K562 (cell line): ENCODE data around the gene PIK3R2. TPM values are rescaled to one million over a fixed set of nuclear protein-coding genes. Genes with fewer than 3 reads are reported as not detected.

Experiments used
- ARID2 ChIP-seq: fragments of 450-650 bp; IDR thresholded peaks from 2 replicates; pipeline ENCODE4 v1.6.1; 2017; ENCODE audit warnings: antibody characterized with exemption, mild to moderate bottlenecking
- BRF2 ChIP-seq: IDR thresholded peaks from 3 replicates; pipeline ENCODE4 v1.6.1; 2011; ENCODE audit warnings: borderline replicate concordance, mild to moderate bottlenecking; ENCODE audit not compliant: insufficient read length, insufficient read depth
- ETV1 ChIP-seq: fragments of 450-650 bp; conservative IDR thresholded peaks from 2 replicates; pipeline ENCODE4 v1.6.1; 2016; ENCODE audit warnings: missing genetic modification characterization, control low read depth, low read depth, missing compliant biosample characterization
- GATAD2B ChIP-seq: fragments of 450-650 bp; IDR thresholded peaks from 2 replicates; pipeline ENCODE4 v1.6.1; 2017; ENCODE audit warnings: mild to moderate bottlenecking, borderline replicate concordance
- RB1 ChIP-seq: fragments of 450-650 bp; IDR thresholded peaks from 2 replicates; pipeline ENCODE4 v1.6.1; 2017; ENCODE audit warnings: low read depth, mild to moderate bottlenecking
- TRIM28 ChIP-seq: fragments of 450-650 bp; IDR thresholded peaks from 2 replicates; pipeline ENCODE4 v1.6.1; 2017
- ZBTB33 ChIP-seq: sonication (generic); formaldehyde crosslinking; IDR thresholded peaks from 2 replicates; pipeline ENCODE4 v1.8.1; 2023; ENCODE audit warnings: mild to moderate bottlenecking, missing genetic modification reagents
- ZNF253 ChIP-seq: fragments of 250-450 bp; sonication (Bioruptor Pico); conservative IDR thresholded peaks from 2 replicates; pipeline ENCODE4 v1.6.1; 2021; ENCODE audit warnings: mild to moderate bottlenecking
- ZNF511 ChIP-seq: sonication (generic); formaldehyde crosslinking; IDR thresholded peaks from 2 replicates; pipeline ENCODE4 v1.8.0; 2022; ENCODE audit warnings: mild to moderate bottlenecking, missing genetic modification reagents
- polyA plus RNA-seq, 8 experiments: library from polyadenylated mRNA; depleted of rRNA in 4 of 8; stranded (reverse) in 5 of 8; unstranded in 3 of 8; fragments of >200 nt; fragmentation: Nextera tagmentation in 2 of 8; fragmentation: Illumina TruSeq in 1 of 8; extraction: Ambion mirVana in 2 of 8; extraction: Trizol in 1 of 8; gene quantifications; 2 replicates each; pipeline versions ENCODE4 v1.2.1 to v1.2.3, GENCODE V29; 2011 to 2014; ENCODE audit warnings: inconsistent platforms in 1 of 8, missing spikeins in 1 of 8
- total RNA-seq, 7 experiments: library from RNA; depleted of rRNA in 6 of 7; stranded (reverse); fragments of >200 nt in 6 of 7; fragmentation: Illumina TruSeq in 2 of 7; extraction: Trizol in 2 of 7; gene quantifications; 2 replicates each; pipeline versions ENCODE4 v1.2.1 to v1.2.3, GENCODE V29; 2011 to 2021; ENCODE audit warnings: low replicate concordance in 1 of 7
- TF ChIP-seq, protein P1 (sequence below): fragments of 200-600 bp; sonication (generic); IDR thresholded peaks from one replicate; pipeline ENCODE4 v1.6.1; 2012; ENCODE audit warnings: mild to moderate bottlenecking, low read depth, low read length, inconsistent platforms
- TF ChIP-seq, protein P2 (sequence below): fragments of 450-650 bp; formaldehyde crosslinking; IDR thresholded peaks from 2 replicates; pipeline ENCODE4 v1.4.0; 2022; ENCODE audit warnings: mild to moderate bottlenecking, moderate library complexity

PIK3R2 gene
- total and polyA plus RNA-seq, 9 of the 15 experiments (the other 6 are each of a cell fraction or from before 2014, with no cell fraction given): 0.39 to 37.9 (median 5.3) TPM

DNA sequence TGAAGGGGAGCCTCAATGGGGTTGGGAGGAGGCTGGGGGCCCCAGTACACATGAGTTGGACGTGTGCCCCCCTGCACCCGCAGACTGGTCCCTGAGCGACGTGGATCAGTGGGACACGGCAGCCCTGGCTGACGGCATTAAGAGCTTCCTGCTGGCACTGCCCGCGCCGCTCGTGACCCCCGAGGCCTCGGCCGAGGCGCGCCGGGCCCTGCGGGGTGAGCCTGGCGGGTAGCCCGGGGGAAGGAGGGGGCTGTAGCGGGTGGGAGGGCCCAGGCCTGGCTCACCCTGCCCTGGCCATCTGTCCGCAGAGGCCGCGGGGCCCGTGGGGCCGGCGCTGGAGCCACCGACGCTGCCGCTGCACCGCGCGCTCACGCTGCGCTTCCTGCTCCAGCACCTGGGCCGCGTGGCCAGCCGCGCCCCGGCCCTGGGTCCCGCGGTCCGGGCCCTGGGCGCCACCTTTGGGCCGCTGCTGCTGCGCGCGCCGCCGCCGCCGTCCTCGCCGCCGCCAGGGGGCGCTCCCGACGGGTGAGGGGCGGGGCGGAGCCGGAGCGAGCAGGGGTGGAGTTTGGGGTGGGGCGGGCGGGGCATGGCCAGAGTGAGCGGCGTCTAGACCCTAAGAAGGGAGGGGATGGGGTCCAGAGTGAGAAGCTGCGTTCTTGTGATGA lies 8.1 kb downstream of the PIK3R2 start (continued):
- TF ChIP-seq TRIM28: no peak
- TF ChIP-seq ZNF253 (CRISPR knock-in tag): no peak
- TF ChIP-seq RB1: peak; percentile 99
- no peak for TF ChIP-seq ZNF511 (CRISPR knock-in tag)
- TF ChIP-seq, protein P1, sequence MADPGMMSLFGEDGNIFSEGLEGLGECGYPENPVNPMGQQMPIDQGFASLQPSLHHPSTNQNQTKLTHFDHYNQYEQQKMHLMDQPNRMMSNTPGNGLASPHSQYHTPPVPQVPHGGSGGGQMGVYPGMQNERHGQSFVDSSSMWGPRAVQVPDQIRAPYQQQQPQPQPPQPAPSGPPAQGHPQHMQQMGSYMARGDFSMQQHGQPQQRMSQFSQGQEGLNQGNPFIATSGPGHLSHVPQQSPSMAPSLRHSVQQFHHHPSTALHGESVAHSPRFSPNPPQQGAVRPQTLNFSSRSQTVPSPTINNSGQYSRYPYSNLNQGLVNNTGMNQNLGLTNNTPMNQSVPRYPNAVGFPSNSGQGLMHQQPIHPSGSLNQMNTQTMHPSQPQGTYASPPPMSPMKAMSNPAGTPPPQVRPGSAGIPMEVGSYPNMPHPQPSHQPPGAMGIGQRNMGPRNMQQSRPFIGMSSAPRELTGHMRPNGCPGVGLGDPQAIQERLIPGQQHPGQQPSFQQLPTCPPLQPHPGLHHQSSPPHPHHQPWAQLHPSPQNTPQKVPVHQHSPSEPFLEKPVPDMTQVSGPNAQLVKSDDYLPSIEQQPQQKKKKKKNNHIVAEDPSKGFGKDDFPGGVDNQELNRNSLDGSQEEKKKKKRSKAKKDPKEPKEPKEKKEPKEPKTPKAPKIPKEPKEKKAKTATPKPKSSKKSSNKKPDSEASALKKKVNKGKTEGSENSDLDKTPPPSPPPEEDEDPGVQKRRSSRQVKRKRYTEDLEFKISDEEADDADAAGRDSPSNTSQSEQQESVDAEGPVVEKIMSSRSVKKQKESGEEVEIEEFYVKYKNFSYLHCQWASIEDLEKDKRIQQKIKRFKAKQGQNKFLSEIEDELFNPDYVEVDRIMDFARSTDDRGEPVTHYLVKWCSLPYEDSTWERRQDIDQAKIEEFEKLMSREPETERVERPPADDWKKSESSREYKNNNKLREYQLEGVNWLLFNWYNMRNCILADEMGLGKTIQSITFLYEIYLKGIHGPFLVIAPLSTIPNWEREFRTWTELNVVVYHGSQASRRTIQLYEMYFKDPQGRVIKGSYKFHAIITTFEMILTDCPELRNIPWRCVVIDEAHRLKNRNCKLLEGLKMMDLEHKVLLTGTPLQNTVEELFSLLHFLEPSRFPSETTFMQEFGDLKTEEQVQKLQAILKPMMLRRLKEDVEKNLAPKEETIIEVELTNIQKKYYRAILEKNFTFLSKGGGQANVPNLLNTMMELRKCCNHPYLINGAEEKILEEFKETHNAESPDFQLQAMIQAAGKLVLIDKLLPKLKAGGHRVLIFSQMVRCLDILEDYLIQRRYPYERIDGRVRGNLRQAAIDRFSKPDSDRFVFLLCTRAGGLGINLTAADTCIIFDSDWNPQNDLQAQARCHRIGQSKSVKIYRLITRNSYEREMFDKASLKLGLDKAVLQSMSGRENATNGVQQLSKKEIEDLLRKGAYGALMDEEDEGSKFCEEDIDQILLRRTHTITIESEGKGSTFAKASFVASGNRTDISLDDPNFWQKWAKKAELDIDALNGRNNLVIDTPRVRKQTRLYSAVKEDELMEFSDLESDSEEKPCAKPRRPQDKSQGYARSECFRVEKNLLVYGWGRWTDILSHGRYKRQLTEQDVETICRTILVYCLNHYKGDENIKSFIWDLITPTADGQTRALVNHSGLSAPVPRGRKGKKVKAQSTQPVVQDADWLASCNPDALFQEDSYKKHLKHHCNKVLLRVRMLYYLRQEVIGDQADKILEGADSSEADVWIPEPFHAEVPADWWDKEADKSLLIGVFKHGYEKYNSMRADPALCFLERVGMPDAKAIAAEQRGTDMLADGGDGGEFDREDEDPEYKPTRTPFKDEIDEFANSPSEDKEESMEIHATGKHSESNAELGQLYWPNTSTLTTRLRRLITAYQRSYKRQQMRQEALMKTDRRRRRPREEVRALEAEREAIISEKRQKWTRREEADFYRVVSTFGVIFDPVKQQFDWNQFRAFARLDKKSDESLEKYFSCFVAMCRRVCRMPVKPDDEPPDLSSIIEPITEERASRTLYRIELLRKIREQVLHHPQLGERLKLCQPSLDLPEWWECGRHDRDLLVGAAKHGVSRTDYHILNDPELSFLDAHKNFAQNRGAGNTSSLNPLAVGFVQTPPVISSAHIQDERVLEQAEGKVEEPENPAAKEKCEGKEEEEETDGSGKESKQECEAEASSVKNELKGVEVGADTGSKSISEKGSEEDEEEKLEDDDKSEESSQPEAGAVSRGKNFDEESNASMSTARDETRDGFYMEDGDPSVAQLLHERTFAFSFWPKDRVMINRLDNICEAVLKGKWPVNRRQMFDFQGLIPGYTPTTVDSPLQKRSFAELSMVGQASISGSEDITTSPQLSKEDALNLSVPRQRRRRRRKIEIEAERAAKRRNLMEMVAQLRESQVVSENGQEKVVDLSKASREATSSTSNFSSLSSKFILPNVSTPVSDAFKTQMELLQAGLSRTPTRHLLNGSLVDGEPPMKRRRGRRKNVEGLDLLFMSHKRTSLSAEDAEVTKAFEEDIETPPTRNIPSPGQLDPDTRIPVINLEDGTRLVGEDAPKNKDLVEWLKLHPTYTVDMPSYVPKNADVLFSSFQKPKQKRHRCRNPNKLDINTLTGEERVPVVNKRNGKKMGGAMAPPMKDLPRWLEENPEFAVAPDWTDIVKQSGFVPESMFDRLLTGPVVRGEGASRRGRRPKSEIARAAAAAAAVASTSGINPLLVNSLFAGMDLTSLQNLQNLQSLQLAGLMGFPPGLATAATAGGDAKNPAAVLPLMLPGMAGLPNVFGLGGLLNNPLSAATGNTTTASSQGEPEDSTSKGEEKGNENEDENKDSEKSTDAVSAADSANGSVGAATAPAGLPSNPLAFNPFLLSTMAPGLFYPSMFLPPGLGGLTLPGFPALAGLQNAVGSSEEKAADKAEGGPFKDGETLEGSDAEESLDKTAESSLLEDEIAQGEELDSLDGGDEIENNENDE: no peak
- peak; percentile 93 for TF ChIP-seq GATAD2B
- 0 out of 2 replicates have a peak, but pooled peaks have one; percentile 16 for TF ChIP-seq ZBTB33 (CRISPR knock-in tag)
- TF ChIP-seq BRF2: no peak
- TF ChIP-seq, protein P2, sequence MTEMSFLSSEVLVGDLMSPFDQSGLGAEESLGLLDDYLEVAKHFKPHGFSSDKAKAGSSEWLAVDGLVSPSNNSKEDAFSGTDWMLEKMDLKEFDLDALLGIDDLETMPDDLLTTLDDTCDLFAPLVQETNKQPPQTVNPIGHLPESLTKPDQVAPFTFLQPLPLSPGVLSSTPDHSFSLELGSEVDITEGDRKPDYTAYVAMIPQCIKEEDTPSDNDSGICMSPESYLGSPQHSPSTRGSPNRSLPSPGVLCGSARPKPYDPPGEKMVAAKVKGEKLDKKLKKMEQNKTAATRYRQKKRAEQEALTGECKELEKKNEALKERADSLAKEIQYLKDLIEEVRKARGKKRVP (CRISPR knock-in tag): no peak
- no peak for TF ChIP-seq ETV1 (tag)
- no peak for TF ChIP-seq ARID2
